Measurements from ENCODE around the gene DIS3L2.

DNA sequence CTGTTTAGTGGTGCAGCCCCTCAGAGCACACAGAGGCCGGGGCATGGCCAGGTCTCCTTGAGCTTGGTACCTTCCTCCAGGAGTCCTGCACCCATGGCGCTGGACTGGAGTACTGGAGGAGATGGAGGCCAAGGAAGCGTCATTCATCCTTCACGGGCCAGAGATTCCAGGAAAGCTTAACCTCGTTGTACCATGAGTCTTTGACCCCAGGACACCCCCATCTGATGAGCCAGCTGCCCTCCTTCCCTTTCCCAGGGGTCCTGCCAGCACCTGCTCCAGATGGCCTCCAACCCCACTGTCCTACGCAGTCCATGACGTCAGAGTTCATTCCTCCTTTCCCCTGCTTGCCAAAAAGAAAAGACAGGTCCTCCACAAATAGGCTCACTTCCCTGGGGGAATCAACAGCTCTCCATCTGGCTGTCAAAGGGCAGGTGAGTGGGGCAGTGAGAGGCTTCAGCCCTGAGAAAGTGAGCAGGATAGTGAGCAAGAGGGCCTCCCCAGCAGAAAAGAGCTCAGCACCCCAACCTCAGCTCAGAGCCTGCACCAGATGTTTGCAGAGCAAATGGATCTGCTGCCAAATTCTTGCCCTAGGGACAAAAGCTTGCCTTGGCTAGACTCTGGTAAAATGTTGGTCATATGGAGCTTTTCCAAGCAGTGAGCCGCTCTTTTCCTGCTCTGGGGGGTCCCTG is 30.8 kb upstream of the DIS3L2 start:
- TF ChIP-seq, protein P1, sequence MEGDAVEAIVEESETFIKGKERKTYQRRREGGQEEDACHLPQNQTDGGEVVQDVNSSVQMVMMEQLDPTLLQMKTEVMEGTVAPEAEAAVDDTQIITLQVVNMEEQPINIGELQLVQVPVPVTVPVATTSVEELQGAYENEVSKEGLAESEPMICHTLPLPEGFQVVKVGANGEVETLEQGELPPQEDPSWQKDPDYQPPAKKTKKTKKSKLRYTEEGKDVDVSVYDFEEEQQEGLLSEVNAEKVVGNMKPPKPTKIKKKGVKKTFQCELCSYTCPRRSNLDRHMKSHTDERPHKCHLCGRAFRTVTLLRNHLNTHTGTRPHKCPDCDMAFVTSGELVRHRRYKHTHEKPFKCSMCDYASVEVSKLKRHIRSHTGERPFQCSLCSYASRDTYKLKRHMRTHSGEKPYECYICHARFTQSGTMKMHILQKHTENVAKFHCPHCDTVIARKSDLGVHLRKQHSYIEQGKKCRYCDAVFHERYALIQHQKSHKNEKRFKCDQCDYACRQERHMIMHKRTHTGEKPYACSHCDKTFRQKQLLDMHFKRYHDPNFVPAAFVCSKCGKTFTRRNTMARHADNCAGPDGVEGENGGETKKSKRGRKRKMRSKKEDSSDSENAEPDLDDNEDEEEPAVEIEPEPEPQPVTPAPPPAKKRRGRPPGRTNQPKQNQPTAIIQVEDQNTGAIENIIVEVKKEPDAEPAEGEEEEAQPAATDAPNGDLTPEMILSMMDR (IDR thresholded peaks at IDR 0.05), result no peak
- no peak for TF ChIP-seq POLR2A (IDR thresholded peaks at IDR 0.05)
- TF ChIP-seq EP300 (IDR thresholded peaks at IDR 0.05), result no peak
